ENCODE measurements around the gene PFDN4.

GRCh38 chr20:54201268-54201846 lies 6.5 kb upstream of the PFDN4 start:
- no peak for TF ChIP-seq CTCF (IDR thresholded peaks at IDR 0.05; ENCODE audit: low read depth, low read length, poor library complexity, severe bottlenecking)
- no peak for TF ChIP-seq EZH2phosphoT487 (IDR thresholded peaks at IDR 0.05; ENCODE audit: borderline replicate concordance, low read length)
